VCaP (cell line): Measurements from ENCODE around the gene EPB41L5.
"Not testable (repeated sequence)": the region's sequence is repeated elsewhere in the genome, so short reads cannot be mapped to it uniquely, and the experiment has no call there.

Experiments used
- H3K27ac ChIP-seq: fragments of 450-650 bp; 2 replicates; pipeline ENCODE4 v1.5.1; 2017
- TF ChIP-seq, protein P1 (sequence below): fragments of 450-650 bp; conservative IDR thresholded peaks from 2 replicates; pipeline ENCODE4 v1.5.1; 2017; ENCODE audit warnings: mild to moderate bottlenecking, moderate library complexity

EPB41L5 gene

DNA sequence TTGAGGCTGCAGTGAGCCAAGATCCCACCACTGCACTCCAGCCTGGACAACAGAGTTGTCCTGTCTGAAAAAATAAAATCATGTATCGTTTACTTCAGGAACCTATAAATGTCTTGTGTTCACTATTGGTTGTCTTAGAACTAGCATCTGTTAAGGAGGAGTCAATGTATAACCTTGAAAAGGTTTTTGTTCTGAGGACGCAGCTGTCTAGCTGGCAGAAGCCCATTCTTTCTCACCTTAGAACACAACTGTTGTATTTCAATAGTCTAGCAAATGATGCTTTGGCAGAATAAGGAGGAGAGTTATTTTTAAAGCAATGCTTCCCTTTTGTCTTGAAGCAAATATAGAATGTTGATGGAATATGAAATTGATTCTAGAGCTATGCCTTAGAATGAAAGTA, 21.1 kb downstream of the EPB41L5 start:
- TF ChIP-seq, protein P1, sequence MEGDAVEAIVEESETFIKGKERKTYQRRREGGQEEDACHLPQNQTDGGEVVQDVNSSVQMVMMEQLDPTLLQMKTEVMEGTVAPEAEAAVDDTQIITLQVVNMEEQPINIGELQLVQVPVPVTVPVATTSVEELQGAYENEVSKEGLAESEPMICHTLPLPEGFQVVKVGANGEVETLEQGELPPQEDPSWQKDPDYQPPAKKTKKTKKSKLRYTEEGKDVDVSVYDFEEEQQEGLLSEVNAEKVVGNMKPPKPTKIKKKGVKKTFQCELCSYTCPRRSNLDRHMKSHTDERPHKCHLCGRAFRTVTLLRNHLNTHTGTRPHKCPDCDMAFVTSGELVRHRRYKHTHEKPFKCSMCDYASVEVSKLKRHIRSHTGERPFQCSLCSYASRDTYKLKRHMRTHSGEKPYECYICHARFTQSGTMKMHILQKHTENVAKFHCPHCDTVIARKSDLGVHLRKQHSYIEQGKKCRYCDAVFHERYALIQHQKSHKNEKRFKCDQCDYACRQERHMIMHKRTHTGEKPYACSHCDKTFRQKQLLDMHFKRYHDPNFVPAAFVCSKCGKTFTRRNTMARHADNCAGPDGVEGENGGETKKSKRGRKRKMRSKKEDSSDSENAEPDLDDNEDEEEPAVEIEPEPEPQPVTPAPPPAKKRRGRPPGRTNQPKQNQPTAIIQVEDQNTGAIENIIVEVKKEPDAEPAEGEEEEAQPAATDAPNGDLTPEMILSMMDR = no peak
- no peak overlapping the region for H3K27ac ChIP-seq

DNA sequence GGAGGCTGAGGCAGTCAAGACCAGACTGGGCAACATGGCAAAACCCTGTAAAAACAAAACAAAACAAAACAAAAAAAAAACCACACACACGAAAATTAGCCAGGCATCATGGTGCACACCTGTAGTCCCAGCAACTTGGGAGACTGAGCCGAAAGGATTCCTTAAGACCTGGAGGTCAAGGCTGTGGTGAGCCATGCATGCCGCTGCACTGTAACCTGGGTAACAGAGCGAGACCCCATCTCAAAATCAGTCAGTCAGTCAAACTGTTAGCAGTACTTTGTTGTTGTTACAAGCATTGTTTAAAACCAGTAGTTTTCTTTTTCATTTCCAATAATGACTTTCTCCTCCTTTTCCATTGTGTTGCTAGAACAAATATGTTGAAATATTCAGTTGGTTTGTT, 21.7 kb downstream of the EPB41L5 start:
- H3K27ac ChIP-seq = no peak overlapping the region
- TF ChIP-seq, protein P1 = no peak

DNA sequence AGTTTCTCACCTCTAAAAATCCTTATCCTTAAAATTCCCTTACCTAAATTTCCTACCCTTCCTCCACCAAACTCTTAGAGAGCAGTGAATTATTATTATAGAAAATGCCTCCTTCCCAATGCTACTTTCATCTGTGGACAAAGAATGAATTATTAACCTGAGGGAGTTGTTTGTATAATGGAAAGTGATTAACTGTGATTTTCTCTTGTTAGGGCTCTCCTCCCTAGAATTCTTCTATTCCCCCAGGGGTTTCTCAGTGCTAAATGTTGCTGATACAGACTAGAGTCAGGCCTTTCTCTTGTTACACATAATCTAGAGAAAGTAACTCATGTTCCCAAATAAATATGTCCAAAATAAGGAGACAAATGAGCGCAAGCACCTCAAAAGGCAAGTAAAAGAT, 23.3 kb downstream of the EPB41L5 start:
- H3K27ac ChIP-seq = no peak overlapping the region
- TF ChIP-seq, protein P1 = no peak

DNA sequence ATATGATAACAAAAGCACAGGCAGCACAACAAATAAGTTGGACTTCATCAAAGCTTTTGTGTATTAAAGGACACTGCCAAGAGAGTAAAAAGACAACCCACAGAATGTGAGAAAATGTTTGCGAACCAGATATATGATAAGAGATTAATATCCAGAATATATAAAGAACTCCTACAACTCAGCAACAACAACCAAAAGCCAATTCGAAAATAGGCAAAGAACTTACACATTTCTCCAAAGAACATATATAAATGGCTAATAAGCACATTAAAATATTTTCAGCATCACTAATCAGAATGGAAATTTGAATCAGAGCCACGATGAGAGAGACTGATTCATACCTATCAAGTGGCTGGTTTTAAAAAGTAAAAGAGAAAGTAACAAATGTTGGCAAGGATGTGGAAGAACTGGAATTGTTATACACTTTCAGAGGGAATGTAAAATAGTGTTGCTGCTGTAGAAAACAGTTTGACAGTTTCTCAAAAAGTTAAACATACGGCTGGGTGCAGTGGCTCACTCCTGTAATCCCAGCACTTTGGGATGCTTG, 25.2 kb downstream of the EPB41L5 start:
- TF ChIP-seq, protein P1 = no peak
- no peak overlapping the region for H3K27ac ChIP-seq

DNA sequence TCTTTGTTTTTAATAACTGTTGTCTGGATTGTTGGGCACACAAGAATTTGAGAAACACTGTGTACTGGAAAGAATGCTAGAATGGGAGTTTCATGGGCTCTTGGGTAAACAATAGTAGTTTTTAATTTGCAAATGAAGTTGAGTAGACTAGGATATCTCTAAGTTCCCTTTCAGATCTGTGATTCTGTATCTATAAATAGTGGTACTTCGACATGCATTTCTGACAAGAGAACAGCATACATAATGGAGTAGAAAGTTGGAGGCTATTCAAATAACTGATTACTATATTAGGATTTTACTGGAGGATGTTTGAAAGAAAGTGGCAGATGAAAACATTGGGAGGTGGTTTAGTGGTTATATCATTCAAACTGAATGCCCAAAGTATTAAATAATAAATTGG, 29.5 kb downstream of the EPB41L5 start:
- no peak overlapping the region for H3K27ac ChIP-seq
- TF ChIP-seq, protein P1 = no peak

DNA sequence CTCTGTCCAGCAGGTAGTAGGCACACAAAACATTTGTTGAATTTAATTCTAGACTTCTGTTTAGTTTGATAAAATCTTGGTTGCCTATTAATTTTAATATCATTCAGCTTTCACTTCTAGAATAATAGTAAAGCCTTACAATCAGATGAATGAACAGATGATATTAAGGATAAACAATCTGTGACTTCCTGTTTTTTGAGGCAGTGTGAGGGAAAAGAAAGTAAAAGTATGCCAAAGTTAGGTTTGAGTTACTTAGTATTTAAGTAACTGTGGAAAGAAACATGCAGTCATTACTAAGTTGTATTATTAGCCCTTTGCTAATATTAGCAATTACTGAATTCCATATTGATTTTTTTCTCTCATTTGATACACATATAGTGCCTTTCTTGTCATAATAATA, 31.5 kb downstream of the EPB41L5 start:
- H3K27ac ChIP-seq = no peak overlapping the region
- TF ChIP-seq, protein P1 = no peak

DNA sequence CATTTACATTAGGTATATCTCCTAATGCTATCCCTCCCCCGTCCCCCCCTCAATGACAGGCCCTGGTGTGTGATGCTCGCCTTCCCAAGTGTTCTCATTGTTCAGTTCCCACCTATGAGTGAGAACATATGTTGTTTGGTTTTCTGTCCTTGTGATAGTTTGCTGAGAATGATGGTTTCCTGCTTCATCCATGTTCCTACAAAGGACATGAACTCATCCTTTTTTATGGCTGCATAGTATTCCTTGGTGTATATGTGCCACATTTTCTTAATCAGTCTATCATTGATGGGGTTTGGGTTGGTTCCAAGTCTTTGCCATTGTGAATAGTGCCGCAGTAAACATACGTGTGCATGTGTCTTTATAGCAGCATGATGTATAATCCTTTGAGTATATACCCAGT, 32.9 kb downstream of the EPB41L5 start:
- not testable (repeated sequence) for H3K27ac ChIP-seq

DNA sequence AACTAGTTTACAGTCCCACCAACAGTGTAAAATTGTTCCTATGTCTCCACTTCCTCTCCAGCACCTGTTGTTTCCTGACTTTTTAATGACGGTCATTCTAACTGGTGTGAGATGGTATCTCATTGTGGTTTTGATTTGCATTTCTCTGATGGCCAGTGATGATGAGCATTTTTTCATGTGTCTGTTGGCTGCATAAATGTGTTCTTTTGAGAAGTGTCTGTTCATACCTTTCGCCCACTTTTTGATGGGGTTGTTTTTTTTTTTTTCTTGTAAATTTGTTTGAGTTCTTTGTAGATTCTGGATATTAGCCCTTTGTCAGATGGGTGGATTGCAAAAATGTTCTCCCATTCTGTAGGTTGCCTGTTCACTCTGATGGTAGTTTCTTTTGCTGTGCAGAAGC, 33.4 kb downstream of the EPB41L5 start:
- H3K27ac ChIP-seq = not testable (repeated sequence)

DNA sequence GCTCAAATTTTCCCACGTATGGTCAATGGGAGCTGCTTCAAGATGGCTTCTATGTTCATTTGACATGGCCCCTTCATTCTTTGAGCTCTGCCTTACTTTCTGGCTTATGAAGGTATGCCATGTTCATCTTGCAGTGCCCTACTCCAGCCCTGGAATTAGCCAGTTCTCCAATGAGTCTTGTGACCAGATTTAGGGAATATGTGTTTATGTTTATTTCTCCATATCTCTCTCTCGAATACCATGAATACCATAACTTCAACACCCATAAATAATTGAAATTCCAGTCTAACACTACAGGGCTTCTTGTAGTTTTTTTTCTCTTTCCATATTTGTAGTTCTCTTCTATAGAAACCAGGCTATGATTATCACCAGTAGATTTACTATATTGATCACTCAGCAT, 39.7 kb downstream of the EPB41L5 start:
- TF ChIP-seq, protein P1 = no peak
- no peak overlapping the region for H3K27ac ChIP-seq
